ENCODE measurements around the gene SP140L. TPM values are rescaled to one million over a fixed set of nuclear protein-coding genes. Genes with fewer than 3 reads are reported as not detected.

Gene SP140L
- polyA plus RNA-seq, 1 experiment: 8.7 TPM

DNA sequence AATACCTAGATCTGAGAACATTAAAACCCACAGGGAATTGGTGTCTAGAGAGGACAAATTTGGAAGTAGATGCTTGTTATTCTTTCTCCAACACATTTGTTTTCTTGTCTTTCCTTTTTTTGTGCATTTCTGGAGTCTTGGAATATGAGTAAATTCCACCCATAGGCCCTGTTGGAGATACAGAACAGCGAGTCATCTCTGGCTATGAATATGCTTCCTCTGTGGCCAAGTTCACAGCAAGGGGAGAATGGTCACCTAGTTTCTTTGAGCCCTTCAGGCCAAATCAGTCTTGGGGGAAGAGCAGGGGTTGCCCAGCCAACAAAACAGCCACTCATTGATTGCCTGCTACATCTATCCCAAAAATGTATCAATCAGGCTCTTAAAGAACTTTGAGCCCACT is 31.3 kb downstream of the SP140L start:
- CTCF ChIA-PET: no interaction called here
- TF ChIP-seq, protein P1, sequence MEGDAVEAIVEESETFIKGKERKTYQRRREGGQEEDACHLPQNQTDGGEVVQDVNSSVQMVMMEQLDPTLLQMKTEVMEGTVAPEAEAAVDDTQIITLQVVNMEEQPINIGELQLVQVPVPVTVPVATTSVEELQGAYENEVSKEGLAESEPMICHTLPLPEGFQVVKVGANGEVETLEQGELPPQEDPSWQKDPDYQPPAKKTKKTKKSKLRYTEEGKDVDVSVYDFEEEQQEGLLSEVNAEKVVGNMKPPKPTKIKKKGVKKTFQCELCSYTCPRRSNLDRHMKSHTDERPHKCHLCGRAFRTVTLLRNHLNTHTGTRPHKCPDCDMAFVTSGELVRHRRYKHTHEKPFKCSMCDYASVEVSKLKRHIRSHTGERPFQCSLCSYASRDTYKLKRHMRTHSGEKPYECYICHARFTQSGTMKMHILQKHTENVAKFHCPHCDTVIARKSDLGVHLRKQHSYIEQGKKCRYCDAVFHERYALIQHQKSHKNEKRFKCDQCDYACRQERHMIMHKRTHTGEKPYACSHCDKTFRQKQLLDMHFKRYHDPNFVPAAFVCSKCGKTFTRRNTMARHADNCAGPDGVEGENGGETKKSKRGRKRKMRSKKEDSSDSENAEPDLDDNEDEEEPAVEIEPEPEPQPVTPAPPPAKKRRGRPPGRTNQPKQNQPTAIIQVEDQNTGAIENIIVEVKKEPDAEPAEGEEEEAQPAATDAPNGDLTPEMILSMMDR (IDR thresholded peaks at IDR 0.05; ENCODE audit: insufficient read depth, low read depth, low read length): no peak
- DNase-seq (ENCODE audit: low read depth): no peak
- Histone ChIP-seq H3K4me3 (ENCODE audit: low read depth, low read length) (no peak overlapping the region), H3K36me3 (ENCODE audit: control insufficient read depth, insufficient read depth, low read length) (peaks cover 4% of the 10 kb centered on the region; the same call in 1 of the 2 replicates), H3K27me3 (ENCODE audit: control insufficient read depth, insufficient read depth, low read length) (no peaks in the 10 kb centered on the region)
- POLR2A ChIA-PET: no interaction called here

DNA sequence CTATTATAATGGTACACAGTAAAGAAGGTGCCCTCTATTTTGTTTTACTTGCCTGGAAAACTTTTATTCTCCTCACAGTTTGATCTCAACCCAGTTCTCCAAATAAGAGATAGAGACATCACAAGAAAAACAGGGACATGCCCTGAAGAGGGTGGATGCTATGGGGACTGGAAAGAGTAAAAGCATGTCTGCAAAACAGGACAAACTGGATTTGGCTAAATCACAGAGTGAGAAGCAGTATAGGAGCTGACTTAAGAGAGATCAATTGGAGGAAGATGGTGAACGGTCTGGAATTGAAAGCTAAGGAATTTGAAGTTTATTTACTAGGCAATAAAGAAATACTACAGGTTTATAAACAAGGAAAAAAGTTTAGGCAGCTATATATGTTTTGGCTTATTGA is 33.0 kb downstream of the SP140L start:
- TF ChIP-seq, protein P1 (IDR thresholded peaks at IDR 0.05; ENCODE audit: insufficient read depth, low read depth, low read length): no peak
- no peak overlapping the region for H3K4me3 ChIP-seq (ENCODE audit: low read depth, low read length)
- CTCF ChIA-PET: no interaction called here

DNA sequence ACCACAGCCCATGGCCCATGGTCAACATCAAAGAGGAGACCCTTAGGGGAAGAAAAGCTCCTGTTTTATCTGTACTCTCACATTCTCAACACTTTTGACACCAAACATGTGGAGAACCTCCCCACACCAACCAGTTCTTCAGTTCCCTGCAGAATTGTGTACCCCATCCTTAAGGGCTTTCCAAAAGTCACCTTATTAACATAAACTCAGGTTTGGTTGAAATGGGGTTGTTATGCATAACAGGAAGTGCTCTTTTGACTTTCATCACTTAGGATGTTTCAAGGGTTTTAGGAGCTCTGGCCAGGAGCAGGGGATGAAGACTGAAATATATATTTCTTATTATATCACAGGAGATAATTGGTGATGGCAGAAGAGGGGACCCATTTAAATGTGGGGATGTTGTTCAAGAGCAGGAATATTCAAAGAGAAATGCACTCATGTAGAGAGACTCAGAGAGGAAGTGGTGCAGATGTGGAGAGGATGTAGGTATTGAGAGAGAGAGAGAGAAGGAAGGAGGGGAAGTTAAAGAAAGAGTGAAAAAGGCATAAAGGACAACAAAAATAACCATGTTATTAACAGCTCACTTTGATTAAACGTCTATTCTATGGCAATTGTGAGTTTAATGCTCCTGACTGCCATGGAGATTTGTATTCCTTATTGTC is 35.2 kb downstream of the SP140L start:
- DNase-seq (ENCODE audit: low read depth): no peak
- Histone ChIP-seq H3K27me3 (ENCODE audit: control insufficient read depth, insufficient read depth, low read length) (no peaks in the 10 kb centered on the region), H3K4me3 (ENCODE audit: low read depth, low read length) (no peak overlapping the region), H3K36me3 (ENCODE audit: control insufficient read depth, insufficient read depth, low read length) (peaks cover 4% of the 10 kb centered on the region)
- CTCF ChIA-PET: no interaction called here
- POLR2A ChIA-PET: no interaction called here
- TF ChIP-seq, protein P1 (IDR thresholded peaks at IDR 0.05; ENCODE audit: insufficient read depth, low read depth, low read length): no peak

More for the DNA sequence above, 33.0 kb downstream of the SP140L start:
- no peak for DNase-seq (ENCODE audit: low read depth)
- H3K27me3 ChIP-seq (ENCODE audit: control insufficient read depth, insufficient read depth, low read length): no peaks in the 10 kb centered on the region
- H3K36me3 ChIP-seq (ENCODE audit: control insufficient read depth, insufficient read depth, low read length): peaks cover 4% of the 10 kb centered on the region; the same call in 1 of the 2 replicates
- POLR2A ChIA-PET: no interaction called here

DNA sequence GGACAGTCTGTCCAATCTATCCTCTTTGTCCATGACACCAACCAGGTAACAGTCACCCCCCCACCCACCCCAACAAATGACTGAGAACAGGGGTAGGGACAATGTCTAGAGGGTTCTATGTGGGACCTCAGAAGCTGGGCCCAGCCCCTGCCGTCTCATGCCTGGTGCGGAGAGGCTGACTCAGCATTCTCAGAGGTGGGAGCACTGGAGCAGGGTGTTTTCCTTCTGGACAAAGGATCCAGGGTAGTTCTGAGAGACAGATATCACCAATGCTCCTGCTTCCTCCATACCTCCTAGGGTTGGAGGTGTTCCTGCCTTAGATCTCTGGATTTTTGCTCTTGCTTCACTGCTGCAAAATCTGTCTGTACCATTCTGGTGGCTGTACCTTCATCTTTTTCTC is 55.1 kb downstream of the SP140L start:
- H3K4me3 ChIP-seq (ENCODE audit: low read depth, low read length): no peak overlapping the region
- H3K36me3 ChIP-seq (ENCODE audit: control insufficient read depth, insufficient read depth, low read length): peaks cover 4% of the 10 kb centered on the region
- TF ChIP-seq, protein P1 (IDR thresholded peaks at IDR 0.05; ENCODE audit: insufficient read depth, low read depth, low read length): no peak
- POLR2A ChIA-PET: no interaction called here
- CTCF ChIA-PET: no interaction called here
- DNase-seq (ENCODE audit: low read depth): no peak
- H3K27me3 ChIP-seq (ENCODE audit: control insufficient read depth, insufficient read depth, low read length): no peaks in the 10 kb centered on the region

DNA sequence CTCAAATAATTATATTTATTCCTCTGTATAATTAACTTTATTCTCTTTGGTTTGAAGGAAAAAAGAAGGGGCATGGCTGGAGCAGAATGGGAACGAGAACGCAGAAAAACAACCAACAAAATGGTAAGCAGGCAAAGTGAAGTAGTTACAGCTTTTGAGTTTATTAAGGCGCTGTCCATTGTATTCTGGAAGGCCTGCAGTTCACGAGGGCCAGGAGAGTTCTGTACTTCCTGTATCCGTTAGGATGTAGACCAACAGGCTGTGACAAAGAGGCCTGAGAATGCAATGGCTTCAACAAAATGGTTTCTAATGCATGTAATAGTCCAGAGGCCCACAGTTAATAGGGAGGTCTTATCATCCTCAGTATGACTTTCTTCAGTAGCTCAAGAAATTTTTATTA is 56.5 kb downstream of the SP140L start:
- no peaks in the 10 kb centered on the region for H3K27me3 ChIP-seq (ENCODE audit: control insufficient read depth, insufficient read depth, low read length)
- peaks cover 4% of the 10 kb centered on the region for H3K36me3 ChIP-seq (ENCODE audit: control insufficient read depth, insufficient read depth, low read length)
- no peak for DNase-seq (ENCODE audit: low read depth)
- ChIA-PET CTCF (no interaction called here), POLR2A (no interaction called here)
- no peak overlapping the region for H3K4me3 ChIP-seq (ENCODE audit: low read depth, low read length)
- TF ChIP-seq, protein P1 (IDR thresholded peaks at IDR 0.05; ENCODE audit: insufficient read depth, low read depth, low read length): no peak
